ENCODE data around the gene FBXL20. TPM values are rescaled to one million over a fixed set of nuclear protein-coding genes. Genes with fewer than 3 reads are reported as not detected.
"Not testable (repeated sequence)": the region's sequence is repeated elsewhere in the genome, so short reads cannot be mapped to it uniquely, and the experiment has no call there.

The FBXL20 gene
- total RNA-seq, 4 donors from 2014 or later = 6.4 to 29.0 (median 19.8) TPM

- Histone ChIP-seq H3K9me3 (no peaks in the 10 kb centered on the region), H3K4me3 (no peak overlapping the region), H3K27me3 (no peaks in the 10 kb centered on the region), H3K27ac (no peak overlapping the region), H3K4me1 (no peaks in the 10 kb centered on the region), H3K36me3 (no peaks in the 10 kb centered on the region)
- TF ChIP-seq CTCF (IDR thresholded peaks at IDR 0.05) (no peak), POLR2A (IDR thresholded peaks at IDR 0.05) (no peak)
- DNase-seq = no peak
- intact Hi-C loops (cut with DNase I; ENCODE audit: low total_unique reads) = no loop called here
Observed at GRCh38 chr17:39385040-39385439, 16.4 kb downstream of the FBXL20 start.

GRCh38 chr17:39380144-39380543, 21.3 kb downstream of the FBXL20 start:
- no peak for TF ChIP-seq CTCF (IDR thresholded peaks at IDR 0.05)
- no peak for TF ChIP-seq POLR2A (IDR thresholded peaks at IDR 0.05)
- DNase-seq = no peak
- intact Hi-C loops (cut with DNase I; ENCODE audit: low total_unique reads) = no loop called here
- Histone ChIP-seq H3K4me1 (peaks cover 0 to 4% of the 10 kb centered on the region in 2 donors), H3K36me3 (no peaks in the 10 kb centered on the region), H3K9me3 (no peaks in the 10 kb centered on the region), H3K27me3 (no peaks in the 10 kb centered on the region), H3K4me3 (no peak overlapping the region), H3K27ac (no peak overlapping the region)

GRCh38 chr17:39376434-39376833, 25.0 kb downstream of the FBXL20 start:
- intact Hi-C loops (cut with DNase I; ENCODE audit: low total_unique reads) = no loop called here
- TF ChIP-seq POLR2A (IDR thresholded peaks at IDR 0.05) (no peak), CTCF (IDR thresholded peaks at IDR 0.05) (no peak)
- no peak overlapping the region for H3K4me3 ChIP-seq
- H3K27ac ChIP-seq = no peak overlapping the region
- H3K36me3 ChIP-seq = no peaks in the 10 kb centered on the region
- H3K4me1 ChIP-seq = peaks cover 0 to 4% of the 10 kb centered on the region in 2 donors
- DNase-seq = no peak
- H3K9me3 ChIP-seq = no peaks in the 10 kb centered on the region
- no peaks in the 10 kb centered on the region for H3K27me3 ChIP-seq

GRCh38 chr17:39367805-39368204, 33.6 kb downstream of the FBXL20 start:
- H3K27me3 ChIP-seq = not testable (repeated sequence)

GRCh38 chr17:39365872-39366271, 35.6 kb downstream of the FBXL20 start:
- Histone ChIP-seq H3K9me3 (no peaks in the 10 kb centered on the region), H3K4me1 (no peaks in the 10 kb centered on the region), H3K27ac (peak overlapping the region; percentile 63 to 76), H3K4me3 (no peak overlapping the region), H3K36me3 (no peaks in the 10 kb centered on the region), H3K27me3 (no peaks in the 10 kb centered on the region)
- DNase-seq = no peak
- no peak for TF ChIP-seq CTCF (IDR thresholded peaks at IDR 0.05)
- TF ChIP-seq POLR2A (IDR thresholded peaks at IDR 0.05) = no peak
- intact Hi-C loops (cut with DNase I; ENCODE audit: low total_unique reads) = no loop called here

More at GRCh38 chr17:39367805-39368204, 33.6 kb downstream of the FBXL20 start:
- H3K36me3 ChIP-seq; H3K9me3 ChIP-seq; intact Hi-C loops (cut with DNase I; ENCODE audit: low total_unique reads); DNase-seq; H3K4me1 ChIP-seq; H3K4me3 ChIP-seq; H3K27ac ChIP-seq: not testable (repeated sequence)

- no peak for TF ChIP-seq CTCF (IDR thresholded peaks at IDR 0.05)
- TF ChIP-seq POLR2A (IDR thresholded peaks at IDR 0.05) = no peak
- DNase-seq = no peak
- Histone ChIP-seq H3K27ac (peak overlapping the region; percentile 63 to 76), H3K27me3 (no peaks in the 10 kb centered on the region), H3K9me3 (no peaks in the 10 kb centered on the region), H3K4me1 (no peaks in the 10 kb centered on the region), H3K4me3 (no peak overlapping the region), H3K36me3 (no peaks in the 10 kb centered on the region)
- intact Hi-C loops (cut with DNase I; ENCODE audit: low total_unique reads) = no loop called here
Observed at GRCh38 chr17:39365242-39365641, 36.2 kb downstream of the FBXL20 start.
